Stimulated activated CD8-positive, alpha-beta memory T cell treated with anti-CD3 and anti-CD28 coated beads, Interleukin-4, amount 100 ng/mL, for 4 hours (primary cell): ENCODE measurements around the gene ZNF568.

ENCODE experiments used
- DNase-seq, 2 donors: peaks; one replicate each; pipeline ENCODE4 v3.0.0-alpha.2; 2020; ENCODE audit warnings: low read depth in 2 of 2, low spot score in 1 of 2

The ZNF568 gene

DNA sequence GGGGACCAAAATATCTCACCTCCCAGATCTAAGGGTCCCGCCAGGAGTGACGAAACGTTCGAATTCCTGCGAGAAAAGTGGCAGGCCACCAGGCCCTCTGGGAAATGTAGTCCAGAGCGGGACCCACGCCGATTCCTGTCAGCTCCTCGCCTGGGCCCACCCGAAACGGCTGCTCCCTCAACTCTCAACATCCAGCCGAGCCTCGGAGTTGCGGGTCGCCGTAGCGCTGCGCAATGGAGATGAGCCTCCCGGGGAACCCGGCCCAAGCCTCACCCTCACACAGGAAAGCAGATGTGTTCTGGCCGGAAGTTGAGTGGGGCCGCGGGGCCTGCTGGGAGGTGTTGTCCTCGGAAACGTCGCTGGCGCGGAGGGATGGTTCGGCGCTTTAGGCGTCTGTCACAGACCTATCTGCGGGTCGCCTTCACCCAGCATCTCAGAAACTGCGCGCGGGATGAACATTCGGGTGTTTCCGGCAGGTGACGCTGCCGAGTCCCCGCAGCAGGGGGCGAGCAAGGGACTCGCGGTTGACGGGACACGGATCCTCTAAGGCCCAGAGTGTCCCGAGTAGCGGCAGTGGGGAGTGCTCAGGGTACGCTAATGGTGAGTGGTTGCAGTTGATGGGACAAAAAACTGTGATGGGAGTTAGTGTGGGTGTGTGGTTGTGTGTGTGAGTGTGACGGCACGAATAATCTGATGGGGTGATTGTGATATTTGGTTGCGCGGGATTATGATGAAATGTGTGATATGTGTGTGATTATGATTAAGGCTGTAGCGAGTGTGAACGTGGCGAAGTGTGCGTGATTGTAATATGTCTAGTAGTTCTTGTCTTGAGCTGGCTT lies at the start of gene ZNF568, which contains the start of gene ZNF829:
Gene ZNF568, plus strand, starts transcription at position 341 of the 839 bp plus-strand sequence. CDS start 6,439 bp downstream, outside the sequence.
Gene ZNF829, minus strand, starts transcription at position 300 of the 839 bp plus-strand sequence. CDS start 1,124 bp downstream, outside the sequence.
- peak; percentile 70 to 82 for DNase-seq

GRCh38 chr19:36876993-36877938 lies 38.9 kb upstream of the ZNF568 start:
- DNase-seq, result no peak

DNA sequence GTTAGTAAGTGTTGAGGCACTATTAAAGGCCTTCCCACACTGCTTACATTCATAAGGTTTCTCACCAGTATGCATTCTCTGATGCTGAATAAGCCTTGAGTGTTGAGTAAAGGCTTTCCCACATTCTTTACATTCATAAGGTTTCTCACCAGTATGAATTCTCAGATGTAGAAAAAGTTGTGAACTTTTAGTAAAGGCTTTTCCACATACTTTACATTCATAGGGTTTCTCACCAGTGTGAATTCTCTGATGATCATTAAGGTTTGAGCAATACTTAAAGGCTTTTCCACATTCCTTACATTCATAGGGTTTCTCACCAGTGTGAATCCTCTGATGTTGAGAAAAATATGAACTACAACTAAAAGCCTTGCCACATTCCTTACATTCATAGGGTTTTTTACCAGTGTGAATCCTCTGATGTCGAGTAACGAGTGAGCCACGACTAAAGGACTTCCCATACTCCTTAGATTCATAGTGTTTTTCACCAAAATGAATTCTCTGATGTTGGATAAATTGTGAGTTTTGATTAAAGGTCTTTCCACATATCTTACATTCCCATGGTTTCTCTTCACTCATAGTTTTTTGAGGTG lies 24.3 kb upstream of the ZNF568 start:
- DNase-seq, result no peak

DNA sequence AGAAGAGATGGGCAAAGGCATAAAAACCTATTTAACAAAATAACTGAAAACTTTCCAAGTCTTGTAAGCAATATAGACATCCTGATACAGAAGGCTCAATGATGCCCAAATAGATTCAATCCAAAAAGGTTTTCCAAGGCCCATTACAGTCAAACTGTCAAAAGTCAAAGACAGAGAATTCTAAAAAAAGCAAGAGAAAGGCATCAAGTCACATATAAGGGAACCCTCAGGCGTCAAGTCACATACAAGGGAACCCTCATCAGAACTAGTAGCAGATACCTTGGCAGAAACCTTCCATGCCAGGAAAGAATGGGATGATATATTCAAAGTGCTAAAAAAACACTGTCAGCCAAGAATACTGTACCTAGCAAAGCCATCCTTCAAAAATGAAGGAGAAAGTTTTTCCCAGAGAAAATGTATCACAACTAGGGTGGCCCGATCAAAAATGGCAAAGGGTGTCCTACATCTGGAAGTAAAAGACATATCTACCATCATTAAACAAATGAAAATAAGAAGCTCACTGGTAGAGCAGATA lies 21.2 kb upstream of the ZNF568 start:
- no peak for DNase-seq

DNA sequence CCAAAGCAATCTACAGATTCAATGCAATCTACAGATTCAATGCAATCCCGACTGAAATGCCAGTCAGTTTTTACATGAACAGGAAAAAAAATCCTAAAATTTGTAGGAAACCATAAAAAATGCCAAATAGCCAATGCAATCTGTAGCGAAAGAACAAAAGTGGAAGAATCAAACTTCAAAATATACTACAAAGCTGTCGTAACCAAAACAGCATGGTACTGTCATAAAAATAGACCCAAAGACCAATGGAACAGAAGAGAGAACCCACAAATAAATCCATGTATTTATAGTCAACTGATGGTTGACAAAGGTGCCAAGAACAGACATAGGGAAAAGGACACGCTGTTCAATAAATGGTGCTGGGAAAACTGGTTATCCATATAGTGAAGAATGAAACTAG lies 17.7 kb upstream of the ZNF568 start:
- DNase-seq, result no peak

DNA sequence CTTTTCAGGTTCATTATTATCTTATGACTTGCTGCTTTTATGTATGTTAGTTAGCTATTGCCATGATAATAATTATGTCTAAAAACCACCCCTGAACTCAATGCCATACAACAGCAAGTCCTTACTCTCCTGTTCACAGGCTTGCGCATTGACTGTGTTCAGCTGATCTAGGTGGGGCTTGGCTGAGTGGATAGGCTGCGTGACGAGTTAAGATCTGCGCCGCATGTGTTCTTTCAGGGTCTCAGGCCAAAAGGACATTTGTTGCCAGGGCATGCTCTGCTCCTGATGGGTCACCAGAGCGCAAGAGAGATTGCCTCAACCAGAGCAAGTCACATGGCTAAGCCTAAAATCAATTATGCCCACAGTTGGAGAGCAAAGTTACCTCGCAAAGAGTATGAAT lies 859 bp downstream of the ZNF568 start:
- no peak for DNase-seq

GRCh38 chr19:36918090-36918489 lies 2.0 kb downstream of the ZNF568 start:
- no peak for DNase-seq

- no peak for DNase-seq
Observed at GRCh38 chr19:36931684-36932083, 15.6 kb downstream of the ZNF568 start.

DNA sequence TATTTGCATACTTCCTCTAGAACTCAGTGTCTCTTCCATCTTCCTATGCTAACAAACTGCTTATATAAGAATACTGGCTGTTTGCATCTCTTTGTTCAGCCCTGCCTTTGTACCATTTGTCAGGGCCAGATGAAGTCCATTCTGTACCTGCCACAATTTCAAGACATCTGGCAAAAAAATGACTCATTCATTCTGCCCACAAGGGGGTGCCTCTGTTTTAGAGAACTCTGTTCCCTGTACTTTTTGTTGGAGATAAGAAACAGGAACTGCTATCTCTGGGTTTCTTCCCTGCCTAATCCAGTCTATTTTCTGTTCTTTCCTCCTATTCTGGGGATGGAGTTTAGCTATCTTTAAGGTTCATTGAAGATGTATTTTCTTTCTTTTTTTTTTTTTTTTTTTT lies 23.0 kb downstream of the ZNF568 start:
- DNase-seq, result no peak

DNA sequence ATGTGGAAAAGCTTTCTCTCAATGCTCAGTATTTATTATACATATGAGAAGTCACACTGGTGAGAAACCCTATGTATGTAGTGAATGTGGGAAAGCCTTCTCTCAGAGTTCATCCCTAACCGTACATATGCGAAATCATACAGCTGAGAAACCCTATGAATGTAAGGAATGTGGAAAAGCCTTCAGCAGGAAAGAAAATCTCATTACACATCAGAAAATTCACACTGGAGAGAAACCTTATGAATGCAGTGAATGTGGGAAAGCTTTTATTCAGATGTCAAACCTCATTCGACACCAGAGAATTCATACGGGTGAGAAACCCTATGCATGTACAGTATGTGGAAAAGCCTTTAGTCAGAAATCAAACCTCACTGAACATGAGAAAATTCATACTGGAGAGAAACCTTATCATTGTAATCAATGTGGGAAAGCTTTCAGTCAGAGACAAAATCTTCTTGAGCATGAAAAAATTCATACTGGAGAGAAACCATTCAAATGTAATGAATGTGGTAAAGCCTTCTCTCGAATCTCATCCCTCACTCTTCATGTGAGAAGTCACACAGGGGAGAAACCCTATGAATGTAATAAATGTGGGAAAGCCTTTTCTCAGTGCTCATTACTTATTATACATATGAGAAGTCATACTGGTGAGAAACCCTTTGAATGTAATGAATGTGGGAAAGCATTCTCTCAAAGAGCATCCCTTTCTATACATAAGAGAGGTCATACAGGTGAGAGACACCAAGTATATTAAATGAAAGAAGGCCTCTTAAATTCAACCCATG lies 34.4 kb downstream of the ZNF568 start:
- DNase-seq, result no peak

DNA sequence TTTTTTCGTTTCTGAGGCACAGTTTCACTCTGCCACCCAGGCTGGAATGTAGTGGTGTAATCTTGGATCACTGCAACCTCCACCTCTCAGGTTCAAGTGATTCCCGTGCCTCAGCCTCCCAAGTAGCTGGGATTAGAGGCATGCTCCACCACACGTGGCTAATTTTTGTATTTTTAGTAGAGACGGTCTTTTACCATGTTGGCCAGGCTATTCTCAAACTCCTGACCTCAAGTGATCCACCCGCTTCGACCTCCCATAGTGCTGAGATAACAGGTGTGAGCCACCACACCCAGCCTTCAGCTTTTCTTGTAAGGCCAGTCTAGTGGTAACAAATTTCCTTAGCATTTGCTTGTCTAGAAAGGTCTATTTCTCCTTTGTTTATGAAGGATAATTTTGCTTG lies 46.2 kb downstream of the ZNF568 start:
- no peak for DNase-seq

DNA sequence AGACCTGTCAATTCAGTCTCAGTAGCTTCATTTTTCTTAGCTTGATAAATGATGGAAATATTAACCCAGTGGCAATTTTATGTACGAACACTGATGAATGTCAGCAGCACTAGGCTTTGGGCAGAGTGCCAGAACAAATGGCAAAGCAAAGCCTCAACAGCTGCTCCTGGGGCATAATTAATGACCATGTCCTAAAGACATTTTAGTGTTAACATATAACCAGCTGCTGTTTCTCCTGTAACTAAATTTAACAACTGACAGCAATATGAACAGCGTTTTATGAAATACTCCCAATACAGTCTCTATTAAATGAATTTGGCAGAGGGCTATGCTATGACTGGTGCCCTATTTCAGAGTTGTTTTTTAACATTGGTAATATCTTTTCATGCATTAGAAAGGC lies 47.1 kb downstream of the ZNF568 start:
- DNase-seq, result no peak

DNA sequence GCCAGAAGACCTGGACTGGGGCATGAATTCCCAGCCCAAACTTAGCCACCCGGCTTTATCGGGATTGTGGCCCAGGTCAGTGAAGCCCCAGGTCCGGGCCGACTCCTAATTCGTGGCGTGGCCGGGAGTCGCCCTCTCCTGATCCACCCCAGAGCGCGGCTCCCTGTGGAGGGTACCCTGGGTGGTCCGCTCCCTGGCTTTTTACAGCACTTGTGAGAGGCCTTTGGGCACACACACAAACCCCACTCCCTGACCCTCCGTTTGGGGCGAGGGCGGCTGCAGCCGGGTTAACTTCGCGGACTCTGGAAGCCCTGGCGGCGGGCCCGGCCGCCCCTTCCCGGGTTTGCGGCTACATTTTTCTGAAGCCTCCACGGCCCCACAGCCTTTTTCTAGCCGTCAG lies 56.4 kb downstream of the ZNF568 start:
- DNase-seq, result no peak

DNA sequence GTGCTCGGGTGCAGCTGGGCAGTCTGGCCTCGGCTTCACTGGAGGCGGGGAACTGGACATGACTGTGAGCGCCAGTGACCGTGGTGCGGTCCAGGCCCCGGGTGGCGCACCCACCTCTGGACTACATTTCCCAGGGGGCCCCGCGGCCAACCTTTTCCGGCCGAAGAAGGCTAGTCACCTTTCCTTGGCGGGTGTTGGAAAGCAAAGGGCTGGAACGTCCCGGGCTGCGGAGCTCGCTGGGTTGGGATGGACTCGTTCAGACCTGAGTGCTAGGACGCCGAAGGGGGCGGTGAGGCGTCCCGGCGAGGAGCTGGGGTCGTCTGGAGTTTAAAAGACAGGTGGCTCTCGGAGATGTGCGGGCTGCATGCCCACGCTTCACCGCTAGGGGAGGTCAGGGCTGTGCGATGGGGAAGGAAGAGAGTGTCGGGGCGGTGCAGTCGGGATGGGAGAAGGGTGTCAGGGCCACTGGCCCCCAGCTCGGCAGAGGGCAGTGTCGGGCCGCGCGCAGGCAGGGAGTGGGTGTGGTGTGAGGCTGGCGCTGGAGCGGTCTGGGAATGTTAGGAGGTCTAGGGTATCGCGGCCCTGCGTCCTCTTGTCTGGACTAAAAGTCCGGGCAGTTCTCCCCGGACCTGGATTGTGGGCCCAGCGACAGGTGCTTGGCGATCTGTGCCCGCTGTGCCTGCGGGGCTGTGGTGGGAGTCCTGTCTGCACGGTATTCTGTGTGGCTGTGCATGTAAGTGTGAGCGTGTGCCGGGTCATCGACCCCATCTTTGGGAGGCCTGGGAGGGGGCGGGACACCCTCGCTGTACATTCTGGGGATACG lies 57.1 kb downstream of the ZNF568 start:
- DNase-seq, result peak; percentile 50 to 55

DNA sequence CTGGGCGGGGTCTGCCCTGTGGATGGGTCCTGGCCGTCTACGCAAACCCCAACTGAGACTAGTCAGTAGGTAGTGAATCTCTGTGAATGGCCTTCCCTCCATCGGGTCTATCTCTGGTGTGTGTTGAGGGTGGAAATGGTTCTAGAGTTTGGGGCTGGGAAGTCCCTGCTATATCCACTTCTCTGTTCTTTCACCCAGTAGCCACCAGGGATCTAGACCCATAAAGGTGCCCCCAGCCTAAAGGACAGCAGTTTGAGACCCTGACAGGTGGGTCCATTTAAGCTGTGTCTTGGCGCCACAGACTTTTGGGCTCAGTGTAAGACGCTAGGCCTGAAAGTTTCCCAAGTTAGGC lies 57.7 kb downstream of the ZNF568 start:
- no peak for DNase-seq

DNA sequence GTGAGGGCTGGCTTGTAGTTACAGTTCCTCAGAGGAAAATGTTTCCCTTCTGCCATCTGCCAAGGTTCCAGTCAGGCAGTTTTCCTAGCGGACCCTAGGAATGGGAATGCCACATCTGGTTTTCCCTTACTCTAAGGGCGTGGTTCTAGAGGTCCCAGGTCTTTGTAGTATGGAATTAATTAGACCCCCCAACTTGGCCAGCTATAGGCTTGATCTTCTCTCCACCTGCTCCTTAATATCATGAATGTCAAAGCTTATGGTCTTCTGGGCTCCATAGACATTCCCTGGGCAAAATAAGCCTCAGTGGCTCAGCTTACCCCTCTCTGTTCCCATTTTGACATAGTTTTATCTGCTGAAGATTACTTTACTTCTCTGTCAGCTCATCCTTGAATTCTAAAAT lies 70.0 kb downstream of the ZNF568 start:
- DNase-seq, result no peak

DNA sequence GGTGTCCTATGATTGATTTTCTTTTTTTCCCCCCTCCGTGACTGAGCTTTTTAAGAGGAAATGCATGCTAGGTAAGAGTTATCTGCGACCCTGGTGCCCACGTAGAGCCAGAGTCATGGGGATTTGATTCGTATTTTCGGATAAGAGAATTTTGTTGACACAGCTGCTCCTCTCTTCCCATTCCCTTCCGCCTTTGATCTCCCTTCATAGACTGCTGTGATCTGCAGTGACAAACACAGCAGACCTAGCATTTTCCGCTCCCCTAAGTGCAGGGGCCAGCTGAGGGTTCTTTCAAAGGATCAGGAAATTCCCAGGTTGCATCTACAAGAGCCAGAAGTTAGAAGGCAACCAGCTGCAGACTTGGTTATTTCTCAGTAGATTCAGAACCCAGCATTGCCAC lies 70.5 kb downstream of the ZNF568 start:
- no peak for DNase-seq

GRCh38 chr19:36987091-36987490 lies 71.0 kb downstream of the ZNF568 start:
- DNase-seq, result no peak

- DNase-seq, result no peak
Observed at GRCh38 chr19:36997152-36997842, 81.2 kb downstream of the ZNF568 start.
